ENCODE results near the gene ZNF785.
A peak's percentile ranks its signal among the peaks of the same experiment; 100 is the strongest.
"Not testable (repeated sequence)": the region's sequence is repeated elsewhere in the genome, so short reads cannot be mapped to it uniquely, and the experiment has no call there.

Gene ZNF785

GRCh38 chr16:30565526-30565925, 20.0 kb downstream of the ZNF785 start:
- DNase-seq: no peak

GRCh38 chr16:30562021-30562420, 23.5 kb downstream of the ZNF785 start:
- no peak for DNase-seq

GRCh38 chr16:30561089-30561816, 24.2 kb downstream of the ZNF785 start:
- peak in 1 of 2 experiments; percentile 8 for DNase-seq

- DNase-seq: no peak
Observed at GRCh38 chr16:30559690-30560089, 25.8 kb downstream of the ZNF785 start.

GRCh38 chr16:30558789-30559377, 26.6 kb downstream of the ZNF785 start:
- no peak for DNase-seq

GRCh38 chr16:30557957-30558788, 27.3 kb downstream of the ZNF785 start, which contains the start of gene ZNF764:
TSS of gene ZNF764 (minus strand) at chr16:30558374. CDS start at chr16:30558182, 192 bp downstream.
- DNase-seq: peak; percentile 94 to 96

GRCh38 chr16:30557707-30557956, 27.9 kb downstream of the ZNF785 start:
- DNase-seq: no peak

GRCh38 chr16:30556125-30556473, 29.4 kb downstream of the ZNF785 start:
- DNase-seq: no peak

- no peak for DNase-seq
Observed at GRCh38 chr16:30555315-30556124, 30.0 kb downstream of the ZNF785 start.

- DNase-seq: no peak
Observed at GRCh38 chr16:30554557-30555314, 30.8 kb downstream of the ZNF785 start.

GRCh38 chr16:30553393-30553899, 32.1 kb downstream of the ZNF785 start:
- DNase-seq: no peak

GRCh38 chr16:30552956-30553355, 32.5 kb downstream of the ZNF785 start:
- no peak for DNase-seq

GRCh38 chr16:30551781-30552180, 33.7 kb downstream of the ZNF785 start:
- no peak for DNase-seq

- DNase-seq: no peak
Observed at GRCh38 chr16:30548416-30549253, 36.9 kb downstream of the ZNF785 start.

GRCh38 chr16:30546115-30546514, 39.4 kb downstream of the ZNF785 start:
- no peak for DNase-seq

- DNase-seq: no peak
Observed at GRCh38 chr16:30543067-30543466, 42.4 kb downstream of the ZNF785 start.

GRCh38 chr16:30541502-30542329, 43.8 kb downstream of the ZNF785 start:
- no peak for DNase-seq

GRCh38 chr16:30540916-30541464, 44.5 kb downstream of the ZNF785 start:
- not testable (repeated sequence) for DNase-seq

GRCh38 chr16:30539986-30540526, 45.4 kb downstream of the ZNF785 start:
- not testable (repeated sequence) for DNase-seq

All from AML-193 (cell line).